Astrocyte (in vitro differentiated cells and primary cell): Measurements from ENCODE around the gene FOLR1. TPM values are rescaled to one million over a fixed set of nuclear protein-coding genes. Genes with fewer than 3 reads are reported as not detected.
"Not testable (repeated sequence)": the region's sequence is repeated elsewhere in the genome, so short reads cannot be mapped to it uniquely, and the experiment has no call there.

Source experiments
- DNase-seq: peaks from one replicate; pipeline ENCODE4 v3.0.0-alpha.2; 2010; ENCODE audit warnings: low read depth
- FAIRE-seq: peaks from 2 replicates; lab custom pipeline; 2011; peaks lifted over from hg19 to GRCh38; lab: Jason Lieb, UNC
- H2AFZ ChIP-seq: 2 replicates; pipeline ENCODE4 v1.6.0; 2012; ENCODE audit warnings: low read depth, low read length, inconsistent platforms
- H3K27ac ChIP-seq: 2 replicates; pipeline ENCODE4 v1.5.1; 2011; ENCODE audit warnings: low read depth, low read length, inconsistent platforms
- H3K27me3 ChIP-seq: 2 replicates; pipeline ENCODE4 v1.6.0; 2011; ENCODE audit warnings: low read length, inconsistent platforms; ENCODE audit not compliant: insufficient read depth
- H3K36me3 ChIP-seq: 2 replicates; pipeline ENCODE4 v1.5.1; 2011; ENCODE audit warnings: low read length, inconsistent platforms; ENCODE audit not compliant: insufficient read depth
- H3K4me1 ChIP-seq: 2 replicates; pipeline ENCODE4 v1.5.1; 2011; ENCODE audit warnings: low read length, inconsistent platforms; ENCODE audit not compliant: insufficient read depth
- H3K4me2 ChIP-seq: 2 replicates; pipeline ENCODE4 v1.6.0; 2012; ENCODE audit warnings: low read length, inconsistent platforms
- H3K4me3 ChIP-seq: 2 replicates; pipeline ENCODE4 v1.5.1; 2011; ENCODE audit warnings: low read depth, mild to moderate bottlenecking, low read length, inconsistent platforms; ENCODE audit not compliant: insufficient read depth
- H3K79me2 ChIP-seq: 2 replicates; pipeline ENCODE4 v1.6.0; 2012; ENCODE audit warnings: mild to moderate bottlenecking, low read length, inconsistent platforms; ENCODE audit not compliant: insufficient read depth
- H3K9ac ChIP-seq: 2 replicates; pipeline ENCODE4 v1.6.0; 2012; ENCODE audit warnings: mild to moderate bottlenecking, low read length, inconsistent platforms
- H3K9me3 ChIP-seq: 2 replicates; pipeline ENCODE4 v1.5.1; 2012; ENCODE audit warnings: low read depth, mild to moderate bottlenecking, low read length, inconsistent platforms; ENCODE audit not compliant: insufficient read depth
- H4K20me1 ChIP-seq: 2 replicates; pipeline ENCODE4 v1.6.0; 2012; ENCODE audit warnings: low read length, inconsistent platforms; ENCODE audit not compliant: insufficient read depth
- H3K27ac Mint-ChIP-seq: one replicate; pipeline ENCODE4 v1.8.0; 2021; ENCODE audit warnings: mild to moderate bottlenecking, mixed read lengths; ENCODE audit not compliant: unreplicated experiment
- H3K27me3 Mint-ChIP-seq: one replicate; pipeline ENCODE4 v1.8.0; 2021; ENCODE audit warnings: low read depth, mixed read lengths; ENCODE audit not compliant: unreplicated experiment
- H3K36me3 Mint-ChIP-seq: one replicate; pipeline ENCODE4 v1.8.0; 2021; ENCODE audit warnings: low read depth, mixed read lengths; ENCODE audit not compliant: unreplicated experiment
- H3K4me1 Mint-ChIP-seq: one replicate; pipeline ENCODE4 v1.8.0; 2021; ENCODE audit warnings: low read depth, mixed read lengths; ENCODE audit not compliant: unreplicated experiment
- H3K4me3 Mint-ChIP-seq: one replicate; pipeline ENCODE4 v1.8.0; 2021; ENCODE audit warnings: mild to moderate bottlenecking, moderate library complexity, mixed read lengths; ENCODE audit not compliant: unreplicated experiment
- H3K9me3 Mint-ChIP-seq: one replicate; pipeline ENCODE4 v1.8.0; 2021; ENCODE audit warnings: mild to moderate bottlenecking, mixed read lengths; ENCODE audit not compliant: unreplicated experiment
- EZH2 ChIP-seq: IDR thresholded peaks from 2 replicates; pipeline ENCODE4 v1.6.1; 2012; ENCODE audit warnings: mild to moderate bottlenecking, low read length, inconsistent platforms; ENCODE audit not compliant: insufficient read depth
- total RNA-seq: library from RNA; stranded (reverse); gene quantifications from 2 replicates; pipeline ENCODE4 v1.2.1, GENCODE V29; 2021
- TF ChIP-seq, protein P1 (sequence below): IDR thresholded peaks from 2 replicates; pipeline ENCODE4 v1.5.1; 2011; ENCODE audit warnings: low read depth, mild to moderate bottlenecking, inconsistent platforms, low read length, moderate library complexity; ENCODE audit not compliant: insufficient read depth

FOLR1 gene
- total RNA-seq, 1 donor from 2014 or later, result 3.2 TPM

DNA sequence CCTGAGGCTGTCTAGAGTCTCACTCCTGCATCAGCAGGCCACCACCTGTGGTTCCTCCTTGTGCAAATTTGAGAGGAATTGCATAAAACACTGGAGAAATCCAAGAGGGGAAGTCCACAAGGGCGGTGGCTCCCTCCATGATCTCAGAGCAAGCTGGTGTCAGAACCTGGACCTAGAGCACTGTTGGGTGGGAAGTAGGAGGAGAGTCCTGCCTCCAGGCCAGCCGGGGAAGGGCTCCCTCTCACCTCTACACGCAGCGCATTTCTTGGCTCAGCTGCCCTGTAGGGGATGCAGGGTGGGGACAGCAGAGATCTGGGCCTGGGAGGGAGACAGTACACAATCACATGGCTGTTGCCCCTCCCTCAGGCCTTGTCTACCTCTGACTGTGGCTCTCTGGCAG, 19.9 kb upstream of the FOLR1 start:
- not testable (repeated sequence) for H3K4me2 ChIP-seq

DNA sequence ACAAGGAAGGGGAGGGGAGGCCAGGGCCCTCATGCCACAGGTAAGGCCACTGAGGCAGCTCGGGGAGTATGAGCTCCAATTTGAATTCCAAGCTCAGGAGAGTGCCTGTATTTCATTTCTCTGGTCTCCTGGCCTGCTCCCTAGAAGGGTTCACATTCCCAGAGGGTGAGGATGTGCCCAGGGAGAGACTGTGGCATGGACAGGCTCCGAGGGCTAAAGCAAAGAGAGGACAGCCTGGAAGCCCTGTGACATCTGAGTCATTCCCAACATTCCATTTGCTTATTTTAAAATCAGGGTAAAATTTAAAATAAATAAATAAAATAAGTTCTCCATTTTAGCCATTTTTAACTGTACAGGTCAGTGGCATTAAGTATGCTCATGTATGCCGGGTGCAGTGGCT, 18.6 kb upstream of the FOLR1 start:
- Histone ChIP-seq H4K20me1 (no peaks in the 10 kb centered on the region), H3K27ac (no peak overlapping the region), H3K9me3 (no peaks in the 10 kb centered on the region), H3K27me3 (no peaks in the 10 kb centered on the region), H3K9ac (no peak overlapping the region), H3K36me3 (no peaks in the 10 kb centered on the region), H2AFZ (no peak overlapping the region), H3K4me1 (no peaks in the 10 kb centered on the region), H3K79me2 (no peaks in the 10 kb centered on the region), H3K4me2 (no peak overlapping the region), H3K4me3 (no peak overlapping the region)
- Mint-ChIP-seq H3K27ac (no peak overlapping the region), H3K4me1 (no peaks in the 10 kb centered on the region), H3K9me3 (peaks cover 7% of the 10 kb centered on the region), H3K27me3 (peaks cover 15% of the 10 kb centered on the region), H3K36me3 (no peaks in the 10 kb centered on the region), H3K4me3 (no peak overlapping the region)
- FAIRE-seq (no peak), DNase-seq (no peak)
- no peak for TF ChIP-seq EZH2
- TF ChIP-seq, protein P1, sequence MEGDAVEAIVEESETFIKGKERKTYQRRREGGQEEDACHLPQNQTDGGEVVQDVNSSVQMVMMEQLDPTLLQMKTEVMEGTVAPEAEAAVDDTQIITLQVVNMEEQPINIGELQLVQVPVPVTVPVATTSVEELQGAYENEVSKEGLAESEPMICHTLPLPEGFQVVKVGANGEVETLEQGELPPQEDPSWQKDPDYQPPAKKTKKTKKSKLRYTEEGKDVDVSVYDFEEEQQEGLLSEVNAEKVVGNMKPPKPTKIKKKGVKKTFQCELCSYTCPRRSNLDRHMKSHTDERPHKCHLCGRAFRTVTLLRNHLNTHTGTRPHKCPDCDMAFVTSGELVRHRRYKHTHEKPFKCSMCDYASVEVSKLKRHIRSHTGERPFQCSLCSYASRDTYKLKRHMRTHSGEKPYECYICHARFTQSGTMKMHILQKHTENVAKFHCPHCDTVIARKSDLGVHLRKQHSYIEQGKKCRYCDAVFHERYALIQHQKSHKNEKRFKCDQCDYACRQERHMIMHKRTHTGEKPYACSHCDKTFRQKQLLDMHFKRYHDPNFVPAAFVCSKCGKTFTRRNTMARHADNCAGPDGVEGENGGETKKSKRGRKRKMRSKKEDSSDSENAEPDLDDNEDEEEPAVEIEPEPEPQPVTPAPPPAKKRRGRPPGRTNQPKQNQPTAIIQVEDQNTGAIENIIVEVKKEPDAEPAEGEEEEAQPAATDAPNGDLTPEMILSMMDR, result no peak

More for the DNA sequence above, 19.9 kb upstream of the FOLR1 start:
- H3K27ac Mint-ChIP-seq, H3K4me3 ChIP-seq, H4K20me1 ChIP-seq, FAIRE-seq, H3K4me1 ChIP-seq, H2AFZ ChIP-seq, DNase-seq, H3K79me2 ChIP-seq, H3K9me3 ChIP-seq, H3K36me3 ChIP-seq, H3K9ac ChIP-seq, H3K4me3 Mint-ChIP-seq, H3K9me3 Mint-ChIP-seq, H3K36me3 Mint-ChIP-seq, H3K27me3 ChIP-seq, H3K4me1 Mint-ChIP-seq, H3K27ac ChIP-seq: not testable (repeated sequence)
- peaks cover 12% of the 10 kb centered on the region for H3K27me3 Mint-ChIP-seq

DNA sequence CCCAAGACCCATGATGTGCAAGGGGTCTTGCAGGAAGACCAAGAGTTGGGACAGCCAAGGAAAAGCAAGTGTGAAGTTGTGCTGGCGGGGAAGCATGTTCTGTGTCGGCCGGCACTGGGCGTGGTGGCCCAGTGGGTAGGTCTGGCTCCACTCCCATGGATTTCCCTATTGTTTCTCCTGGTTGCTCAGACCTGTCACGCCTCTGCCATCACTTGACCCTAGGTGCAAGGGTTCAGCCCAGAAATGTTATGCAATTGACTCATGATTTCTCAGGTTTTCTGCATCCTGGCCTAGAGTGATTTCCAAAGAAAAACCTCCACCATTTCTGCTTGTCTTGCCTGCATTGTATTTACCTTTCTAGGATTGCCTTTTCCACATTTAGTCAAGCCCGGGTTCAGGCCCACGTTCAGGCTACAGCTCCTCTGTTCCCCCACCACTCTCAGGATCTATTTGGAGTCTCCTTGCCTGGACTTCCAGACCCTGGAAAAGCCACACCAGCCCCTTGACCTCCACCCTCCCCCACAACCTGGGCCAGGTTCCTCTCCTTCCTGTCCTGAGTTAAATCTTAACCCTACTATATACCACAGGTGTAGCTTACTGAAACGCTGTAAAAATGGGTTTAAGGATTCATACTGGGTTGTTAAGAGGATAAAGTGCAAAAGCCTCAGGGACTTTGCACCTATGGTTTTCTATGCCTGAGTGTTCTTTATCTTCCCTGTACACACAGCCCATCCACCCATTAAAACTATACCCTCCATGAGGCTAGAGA, 17.5 kb upstream of the FOLR1 start:
- FAIRE-seq (no peak), DNase-seq (no peak)
- Histone ChIP-seq H2AFZ (no peak overlapping the region), H3K36me3 (no peaks in the 10 kb centered on the region), H3K4me2 (no peak overlapping the region), H3K4me1 (no peaks in the 10 kb centered on the region), H4K20me1 (no peaks in the 10 kb centered on the region), H3K79me2 (no peaks in the 10 kb centered on the region), H3K27ac (no peak overlapping the region), H3K9me3 (no peaks in the 10 kb centered on the region), H3K4me3 (no peak overlapping the region), H3K9ac (no peak overlapping the region), H3K27me3 (no peaks in the 10 kb centered on the region)
- Mint-ChIP-seq H3K9me3 (peaks cover 7% of the 10 kb centered on the region), H3K36me3 (no peaks in the 10 kb centered on the region), H3K27me3 (peaks cover 15% of the 10 kb centered on the region), H3K27ac (no peak overlapping the region), H3K4me3 (no peak overlapping the region), H3K4me1 (no peaks in the 10 kb centered on the region)
- no peak for TF ChIP-seq EZH2
- TF ChIP-seq, protein P1, result no peak
